MG63 (cell line): Measurements from ENCODE around the gene FOS. TPM values are rescaled to one million over a fixed set of nuclear protein-coding genes. Genes with fewer than 3 reads are reported as not detected.

Source experiments
- DNase-seq: peaks from one replicate; pipeline ENCODE4 v3.0.0-alpha.2; 2020
- H3K27me3 ChIP-seq: fragments of 250-450 bp; sonication (Bioruptor Pico); 2 replicates; pipeline ENCODE4 v1.5.1; 2020; ENCODE audit warnings: mild to moderate bottlenecking, moderate library complexity
- H3K36me3 ChIP-seq: fragments of 250-450 bp; sonication (Bioruptor Pico); 2 replicates; pipeline ENCODE4 v1.5.1; 2020; ENCODE audit warnings: mild to moderate bottlenecking, moderate library complexity
- H3K4me3 ChIP-seq: fragments of 250-450 bp; sonication (Bioruptor Pico); 2 replicates; pipeline ENCODE4 v1.5.1; 2020; ENCODE audit warnings: mild to moderate bottlenecking, moderate library complexity
- H3K9me3 ChIP-seq: fragments of 250-450 bp; sonication (Bioruptor Pico); 2 replicates; pipeline ENCODE4 v1.5.1; 2020; ENCODE audit warnings: mild to moderate bottlenecking, moderate library complexity
- total RNA-seq: library from RNA; depleted of rRNA; stranded (reverse); fragments of >200 nt; shearing (Covaris generic); gene quantifications from 2 replicates; pipeline ENCODE4 v1.2.3, GENCODE V29; 2014; ENCODE audit warnings: low replicate concordance

FOS gene
- total RNA-seq, 1 experiment from 2014 or later: 6.6 TPM

GRCh38 chr14:75247286-75247922 lies 31.2 kb upstream of the FOS start:
- no peak for DNase-seq
- H3K27me3 ChIP-seq: no peaks in the 10 kb centered on the region
- H3K9me3 ChIP-seq: no peaks in the 10 kb centered on the region
- H3K36me3 ChIP-seq: no peaks in the 10 kb centered on the region
- no peak overlapping the region for H3K4me3 ChIP-seq

GRCh38 chr14:75247939-75248338 lies 30.7 kb upstream of the FOS start:
- no peak for DNase-seq
- Histone ChIP-seq H3K36me3 (no peaks in the 10 kb centered on the region), H3K4me3 (no peak overlapping the region), H3K27me3 (no peaks in the 10 kb centered on the region), H3K9me3 (no peaks in the 10 kb centered on the region)

GRCh38 chr14:75249251-75249957 lies 29.2 kb upstream of the FOS start:
- no peak for DNase-seq
- Histone ChIP-seq H3K36me3 (no peaks in the 10 kb centered on the region), H3K4me3 (no peak overlapping the region)

DNA sequence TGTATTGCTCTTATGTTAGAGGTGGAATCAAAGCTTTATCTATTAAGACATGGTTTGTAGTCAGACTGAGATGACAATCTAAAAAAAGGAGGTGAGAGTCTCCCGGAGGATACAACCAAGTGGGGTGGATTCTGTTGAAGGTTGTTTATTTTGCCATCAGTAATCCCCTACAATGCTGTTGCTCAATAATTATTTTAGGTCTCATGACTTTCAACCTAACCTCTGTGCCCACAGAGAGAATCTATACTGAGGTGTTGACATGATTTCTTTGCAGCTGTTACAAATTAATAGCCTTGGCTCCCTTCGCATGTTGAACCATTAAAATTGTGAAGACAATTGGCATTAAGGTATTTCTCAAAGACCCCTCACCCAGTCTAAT lies 28.7 kb upstream of the FOS start:
- Histone ChIP-seq H3K36me3 (no peaks in the 10 kb centered on the region), H3K9me3 (no peaks in the 10 kb centered on the region), H3K4me3 (no peak overlapping the region), H3K27me3 (no peaks in the 10 kb centered on the region)
- no peak for DNase-seq

More at GRCh38 chr14:75249251-75249957, 29.2 kb upstream of the FOS start:
- Histone ChIP-seq H3K27me3 (no peaks in the 10 kb centered on the region), H3K9me3 (no peaks in the 10 kb centered on the region)

DNA sequence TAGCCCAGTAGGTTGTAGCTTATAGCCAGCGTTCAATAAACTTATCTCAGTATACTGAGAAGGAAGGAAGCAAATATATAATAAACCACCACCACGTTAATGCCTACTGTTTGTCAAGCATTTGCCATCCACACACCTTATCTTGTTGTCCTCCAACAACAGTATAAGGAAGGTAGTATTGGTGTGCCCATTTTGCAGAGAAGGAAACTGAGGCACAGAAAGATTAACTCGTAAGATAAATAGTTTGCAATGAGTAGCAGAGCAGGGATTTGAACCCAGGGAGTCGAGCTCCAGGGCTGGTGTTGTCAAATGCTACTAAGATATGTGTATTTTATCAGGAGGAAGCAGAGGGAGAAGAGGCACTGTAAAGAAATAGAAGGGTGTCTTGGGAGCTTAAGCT lies 27.8 kb upstream of the FOS start:
- H3K9me3 ChIP-seq: no peaks in the 10 kb centered on the region
- no peaks in the 10 kb centered on the region for H3K36me3 ChIP-seq
- H3K27me3 ChIP-seq: no peaks in the 10 kb centered on the region
- H3K4me3 ChIP-seq: no peak overlapping the region
- no peak for DNase-seq

DNA sequence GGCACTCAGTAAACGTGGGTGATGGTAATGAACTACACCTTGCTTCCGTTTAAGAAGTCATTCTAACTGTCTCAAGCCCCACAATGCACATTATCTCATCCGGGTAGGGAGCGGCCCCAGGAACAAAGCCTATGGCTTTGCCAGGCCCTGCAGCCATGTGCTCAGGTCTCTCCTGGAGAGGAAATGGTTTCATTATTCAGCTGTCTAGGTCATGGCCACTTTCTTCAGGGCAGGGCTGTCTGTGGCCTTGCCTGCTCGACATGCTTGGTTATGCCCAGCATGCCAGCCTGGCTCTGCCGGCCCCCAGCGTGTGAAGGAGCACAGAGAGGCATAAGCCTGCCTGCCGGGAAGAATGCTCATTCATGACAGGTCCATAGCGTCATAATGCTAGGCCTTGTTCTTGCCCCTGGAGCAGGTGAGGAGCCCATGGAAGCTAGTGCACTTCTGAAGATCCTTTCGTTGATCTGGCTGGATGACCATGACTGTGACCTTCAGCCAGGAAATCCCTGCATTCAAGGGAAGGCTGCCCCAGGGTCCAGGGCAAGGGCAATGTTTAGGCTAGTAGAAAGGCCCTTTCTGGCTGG lies 26.3 kb upstream of the FOS start:
- no peaks in the 10 kb centered on the region for H3K9me3 ChIP-seq
- no peaks in the 10 kb centered on the region for H3K36me3 ChIP-seq
- no peak overlapping the region for H3K4me3 ChIP-seq
- DNase-seq: no peak
- H3K27me3 ChIP-seq: no peaks in the 10 kb centered on the region

DNA sequence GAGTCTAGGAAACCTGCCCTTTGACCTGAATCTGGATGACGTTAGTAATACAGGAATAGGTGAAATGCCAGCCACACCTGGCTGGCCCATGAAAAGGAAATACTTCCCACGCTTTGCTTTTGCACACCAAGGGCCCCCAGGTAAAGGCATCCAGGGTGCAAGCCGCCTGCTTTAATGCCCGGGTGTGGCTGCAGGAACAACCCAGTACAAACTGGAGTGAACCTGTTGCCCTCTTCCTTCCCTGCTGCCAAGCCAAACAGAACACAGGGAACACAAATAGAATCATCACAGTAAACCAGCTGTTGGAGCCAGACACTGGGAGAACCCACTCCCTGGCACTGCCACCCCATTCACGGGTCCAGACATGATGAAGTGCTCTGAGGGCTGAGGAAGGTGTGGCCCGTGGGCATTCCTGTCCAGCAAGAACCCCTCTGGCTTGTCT lies 24.2 kb upstream of the FOS start:
- Histone ChIP-seq H3K4me3 (no peak overlapping the region), H3K9me3 (no peaks in the 10 kb centered on the region), H3K27me3 (no peaks in the 10 kb centered on the region), H3K36me3 (no peaks in the 10 kb centered on the region)
- no peak for DNase-seq

- no peak for DNase-seq
- H3K9me3 ChIP-seq: no peaks in the 10 kb centered on the region
Measured at GRCh38 chr14:75254901-75255584, 23.6 kb upstream of the FOS start.

DNA sequence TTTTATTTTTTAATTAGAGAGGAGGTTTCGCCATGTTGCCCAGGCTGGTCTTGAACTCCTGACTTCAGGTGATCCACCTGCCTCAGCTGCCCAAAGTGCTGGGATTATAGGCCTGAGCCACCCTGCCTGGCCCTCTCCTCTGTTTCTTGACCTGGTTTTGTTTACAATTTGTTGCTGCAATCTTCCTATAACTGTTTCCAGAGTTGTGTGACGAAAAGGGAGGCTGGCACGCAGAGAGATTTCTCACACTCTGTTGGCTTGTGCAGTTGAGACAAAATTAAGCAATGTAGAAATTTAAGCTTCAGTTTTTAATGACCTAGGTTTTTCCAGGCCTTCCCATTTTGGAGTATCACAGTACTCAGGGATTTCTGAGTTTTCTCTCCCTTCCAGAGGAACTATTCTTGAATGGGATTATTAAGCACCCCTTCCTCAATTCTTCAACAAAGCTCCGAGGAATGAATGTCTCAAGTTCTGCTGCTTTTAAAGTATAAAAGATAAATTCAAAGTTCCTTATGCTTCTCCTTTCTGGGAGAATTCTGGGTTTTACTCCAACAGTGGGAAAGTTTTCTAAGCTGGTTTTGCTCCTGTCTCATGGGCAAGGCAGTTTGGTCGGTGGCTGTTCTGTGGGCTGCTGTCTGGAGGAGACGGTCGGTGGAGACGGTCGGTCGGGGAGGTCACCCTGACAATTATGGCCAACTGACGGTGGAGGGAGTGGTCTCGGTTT lies 20.4 kb upstream of the FOS start:
- H3K4me3 ChIP-seq: peak overlapping the region; percentile 43
- no peaks in the 10 kb centered on the region for H3K9me3 ChIP-seq
- no peaks in the 10 kb centered on the region for H3K36me3 ChIP-seq
- no peaks in the 10 kb centered on the region for H3K27me3 ChIP-seq
- DNase-seq: peak; percentile 39

More at GRCh38 chr14:75254901-75255584, 23.6 kb upstream of the FOS start:
- H3K4me3 ChIP-seq: no peak overlapping the region
- no peaks in the 10 kb centered on the region for H3K36me3 ChIP-seq
- H3K27me3 ChIP-seq: no peaks in the 10 kb centered on the region

DNA sequence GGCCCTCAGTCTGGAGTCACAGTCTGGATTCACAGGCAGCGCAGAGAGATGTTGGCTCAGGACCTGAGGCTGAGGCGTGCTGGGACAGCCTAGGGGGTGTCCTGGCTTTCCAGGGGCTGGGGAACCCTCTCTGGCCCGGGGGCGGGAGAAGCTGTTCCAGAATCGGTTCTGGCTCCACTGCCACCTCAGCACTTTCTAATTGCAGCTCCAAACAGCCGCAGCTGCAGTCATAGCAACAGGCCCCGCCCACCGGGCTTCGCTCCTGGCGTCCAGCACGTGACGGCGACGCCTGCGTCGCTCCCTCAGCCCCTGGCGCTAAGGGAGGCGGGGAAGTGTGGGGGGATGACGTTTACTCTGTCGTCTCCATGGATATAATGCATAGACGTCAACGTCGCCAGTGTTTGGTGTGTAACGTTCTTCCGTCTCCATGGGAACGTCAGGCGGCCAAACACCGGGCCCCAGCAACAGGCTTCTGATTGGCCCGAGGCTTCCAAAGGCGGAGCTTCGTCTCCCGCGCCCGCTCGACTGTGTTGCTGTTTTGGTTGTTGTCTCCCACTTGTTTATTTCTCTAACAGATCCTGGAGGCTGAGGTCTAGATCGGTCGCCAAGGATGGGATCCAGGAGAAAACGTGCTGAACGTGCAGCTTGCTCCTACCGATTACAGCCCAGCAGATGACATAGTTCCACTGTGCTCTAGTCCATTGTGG lies 19.7 kb upstream of the FOS start:
- H3K9me3 ChIP-seq: no peaks in the 10 kb centered on the region
- H3K4me3 ChIP-seq: peak overlapping the region; percentile 43
- no peaks in the 10 kb centered on the region for H3K27me3 ChIP-seq
- DNase-seq: peak; percentile 92
- H3K36me3 ChIP-seq: no peaks in the 10 kb centered on the region

DNA sequence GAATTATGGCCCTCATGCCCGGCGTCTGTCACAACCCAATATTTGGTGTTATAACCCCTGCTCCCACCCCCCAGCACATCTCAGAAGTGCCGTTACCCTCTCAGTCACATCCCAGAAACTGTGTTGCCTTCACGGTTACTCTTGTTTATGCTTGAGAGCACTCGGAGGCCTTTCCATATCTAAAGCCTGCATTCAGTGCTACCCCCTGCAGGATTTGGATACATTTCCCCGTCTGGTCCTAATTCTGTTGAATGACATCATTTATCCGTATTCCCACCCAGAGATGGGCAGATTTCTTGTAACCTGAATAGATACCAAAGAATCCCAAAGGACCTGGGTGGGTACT lies 19.1 kb upstream of the FOS start:
- no peaks in the 10 kb centered on the region for H3K9me3 ChIP-seq
- no peaks in the 10 kb centered on the region for H3K27me3 ChIP-seq
- no peaks in the 10 kb centered on the region for H3K36me3 ChIP-seq
- peak overlapping the region; percentile 43 for H3K4me3 ChIP-seq
- DNase-seq: no peak

GRCh38 chr14:75260025-75260763 lies 18.4 kb upstream of the FOS start:
- no peak overlapping the region for H3K4me3 ChIP-seq
- H3K9me3 ChIP-seq: no peaks in the 10 kb centered on the region
- no peak for DNase-seq
- no peaks in the 10 kb centered on the region for H3K27me3 ChIP-seq
- H3K36me3 ChIP-seq: no peaks in the 10 kb centered on the region

- H3K4me3 ChIP-seq: no peak overlapping the region
- no peaks in the 10 kb centered on the region for H3K27me3 ChIP-seq
- no peak for DNase-seq
- no peaks in the 10 kb centered on the region for H3K9me3 ChIP-seq
- H3K36me3 ChIP-seq: no peaks in the 10 kb centered on the region
Measured at GRCh38 chr14:75261820-75262219, 16.8 kb upstream of the FOS start.

- DNase-seq: no peak
- Histone ChIP-seq H3K9me3 (no peaks in the 10 kb centered on the region), H3K27me3 (no peaks in the 10 kb centered on the region), H3K4me3 (no peak overlapping the region), H3K36me3 (no peaks in the 10 kb centered on the region)
Measured at GRCh38 chr14:75262641-75263040, 16.0 kb upstream of the FOS start.

DNA sequence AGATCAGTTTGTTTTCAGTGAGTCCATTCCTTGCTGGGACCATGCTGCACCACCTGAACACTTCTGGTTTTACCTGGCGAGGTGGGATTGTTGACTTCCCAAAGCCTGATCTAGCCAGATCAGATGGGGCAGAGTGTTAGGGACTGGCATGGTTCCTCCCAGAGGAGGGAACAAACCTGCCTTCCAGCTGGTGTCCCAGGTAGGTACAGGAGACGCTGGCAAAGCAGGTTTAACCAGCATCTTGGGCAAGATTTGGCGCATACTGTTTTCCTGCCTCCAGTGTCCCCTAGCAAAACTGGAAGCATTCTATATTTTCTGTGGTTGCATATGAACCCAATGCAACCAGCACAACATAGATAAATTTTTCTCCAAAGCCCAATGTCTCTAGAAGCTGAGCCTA lies 14.6 kb upstream of the FOS start:
- no peak for DNase-seq
- H3K4me3 ChIP-seq: no peak overlapping the region
- H3K27me3 ChIP-seq: no peaks in the 10 kb centered on the region
- no peaks in the 10 kb centered on the region for H3K9me3 ChIP-seq
- H3K36me3 ChIP-seq: no peaks in the 10 kb centered on the region
